H1 (cell line): Measurements from ENCODE around the gene FBN1. TPM values are rescaled to one million over a fixed set of nuclear protein-coding genes. Genes with fewer than 3 reads are reported as not detected.
A peak's percentile ranks its signal among the peaks of the same experiment; 100 is the strongest.

Experiments
- CTCF ChIA-PET: fragments of 300-600 bp; sonication (Branson Sonifier 250); formaldehyde crosslinking; loops from one replicate; lab custom pipeline; 2021; ENCODE audit not compliant: partially characterized antibody; lab: Charles Lee
- POLR2A ChIA-PET: fragments of 300-600 bp; sonication (Branson Sonifier 250); formaldehyde crosslinking; loops from one replicate; lab custom pipeline; 2021; ENCODE audit warnings: inconsistent platforms; ENCODE audit not compliant: partially characterized antibody; lab: Charles Lee
- DNase-seq, 2 experiments: peaks; one replicate each; pipeline versions ENCODE4 v3.0.0 to v3.0.0-alpha.2; 2010 to 2022; ENCODE audit warnings: low spot score in 2 of 2, low read depth in 1 of 2, mixed read lengths in 1 of 2
- FAIRE-seq: peaks from 2 replicates; lab custom pipeline; 2011; peaks lifted over from hg19 to GRCh38; lab: Jason Lieb, UNC
- H2AFZ ChIP-seq: 2 replicates; pipeline ENCODE4 v1.8.1; 2012; ENCODE audit warnings: low read length, inconsistent platforms
- H2AK5ac ChIP-seq: 2 replicates; pipeline ENCODE4 v1.6.1; 2013; ENCODE audit warnings: low read depth, low read length
- H2BK120ac ChIP-seq: replicated peaks from 2 replicates; pipeline ENCODE3; 2013; ENCODE audit warnings: low read depth, low read length, inconsistent platforms
- H2BK12ac ChIP-seq: 2 replicates; pipeline ENCODE4 v1.6.1; 2013; ENCODE audit warnings: low read depth, low read length
- H2BK15ac ChIP-seq: 2 replicates; pipeline ENCODE4 v1.6.1; 2013; ENCODE audit warnings: low read length
- H2BK20ac ChIP-seq: 2 replicates; pipeline ENCODE4 v1.6.1; 2013; ENCODE audit warnings: low read length
- H2BK5ac ChIP-seq: 2 replicates; pipeline ENCODE4 v1.6.1; 2013; ENCODE audit warnings: low read depth, low read length
- H3K14ac ChIP-seq: 2 replicates; pipeline ENCODE4 v1.6.1; 2013; ENCODE audit warnings: inconsistent platforms; ENCODE audit not compliant: insufficient read length
- H3K18ac ChIP-seq: 2 replicates; pipeline ENCODE4 v1.6.1; 2013; ENCODE audit warnings: low read length; ENCODE audit errors: extremely low read depth
- H3K23ac ChIP-seq: 2 replicates; pipeline ENCODE4 v1.6.1; 2013; ENCODE audit warnings: inconsistent platforms; ENCODE audit not compliant: insufficient read length
- H3K23me2 ChIP-seq: 2 replicates; pipeline ENCODE4 v1.6.1; 2013; ENCODE audit warnings: low read depth, low read length
- H3K27ac ChIP-seq: 2 replicates; pipeline ENCODE4 v1.6.1; 2011; ENCODE audit warnings: low read depth, low read length, inconsistent platforms
- H3K27me3 ChIP-seq, 4 experiments: replicated peaks in 1 of 4; 1 replicate in 1 of 4; 2 replicates in 3 of 4; pipeline versions ENCODE4 v1.6.1 to v1.8.1; 2011 to 2013; ENCODE audit warnings: low read length in 3 of 4, mild to moderate bottlenecking in 3 of 4, inconsistent platforms in 2 of 4, mixed read lengths in 2 of 4, moderate library complexity in 1 of 4; ENCODE audit not compliant: control insufficient read depth in 3 of 4, insufficient read depth in 3 of 4; ENCODE audit errors: extremely low read depth in 1 of 4
- H3K36me3 ChIP-seq, 4 experiments: 2 replicates each; pipeline versions ENCODE4 v1.6.1 to v1.8.1; 2011 to 2013; ENCODE audit warnings: mild to moderate bottlenecking in 4 of 4, low read length in 3 of 4, moderate library complexity in 2 of 4, control low read depth in 1 of 4, inconsistent platforms in 1 of 4; ENCODE audit not compliant: insufficient read depth in 4 of 4, control insufficient read depth in 2 of 4
- H3K4ac ChIP-seq: replicated peaks from 2 replicates; pipeline ENCODE3; 2013; ENCODE audit warnings: low read length, low read depth, mixed read lengths, inconsistent platforms; ENCODE audit not compliant: insufficient read length
- H3K4me1 ChIP-seq, 4 experiments: replicated peaks in 1 of 4; 1 replicate in 1 of 4; 2 replicates in 3 of 4; pipeline versions ENCODE4 v1.6.1 to v1.8.1; 2011 to 2013; ENCODE audit warnings: low read length in 3 of 4, inconsistent platforms in 2 of 4, mixed read lengths in 1 of 4; ENCODE audit not compliant: insufficient read depth in 4 of 4, control insufficient read depth in 3 of 4
- H3K4me2 ChIP-seq, 2 experiments: 2 replicates each; pipeline versions ENCODE4 v1.6.1 to v1.8.1; 2011 to 2013; ENCODE audit warnings: low read depth in 2 of 2, low read length in 2 of 2, control low read depth in 1 of 2, inconsistent platforms in 1 of 2, mild to moderate bottlenecking in 1 of 2; ENCODE audit not compliant: insufficient read depth in 1 of 2
- H3K4me3 ChIP-seq, 4 experiments: fragments of 200-600, 300-600 bp in 1 of 4; sonication (generic), shearing (Covaris generic), sonication (Bioruptor Twin) in 1 of 4; 2 replicates each; pipeline versions ENCODE4 v1.5.1 to v1.8.1; 2011 to 2016; ENCODE audit warnings: low read length in 4 of 4, low read depth in 3 of 4, control low read depth in 2 of 4, inconsistent platforms in 2 of 4, mild to moderate bottlenecking in 2 of 4, mixed read lengths in 1 of 4, moderate library complexity in 1 of 4; ENCODE audit not compliant: insufficient read depth in 2 of 4; ENCODE audit errors: extremely low read depth in 1 of 4
- H3K56ac ChIP-seq: replicated peaks from 2 replicates; pipeline ENCODE3; 2013; ENCODE audit warnings: low read depth, mild to moderate bottlenecking, mixed read lengths, low read length, inconsistent platforms; ENCODE audit not compliant: insufficient read length
- H3K79me1 ChIP-seq: 2 replicates; pipeline ENCODE4 v1.6.1; 2013; ENCODE audit warnings: low read depth, low read length, control low read depth
- H3K79me2 ChIP-seq, 2 experiments: 2 replicates each; pipeline versions ENCODE4 v1.6.1 to v1.8.1; 2012 to 2013; ENCODE audit warnings: low read length in 2 of 2, mild to moderate bottlenecking in 2 of 2, inconsistent platforms in 1 of 2; ENCODE audit not compliant: insufficient read depth in 2 of 2, control insufficient read depth in 1 of 2
- H3K9ac ChIP-seq, 4 experiments: replicated peaks in 1 of 4; 1 replicate in 1 of 4; 2 replicates in 3 of 4; pipeline versions ENCODE4 v1.6.1 to v1.8.1; 2011 to 2013; ENCODE audit warnings: low read depth in 3 of 4, low read length in 3 of 4, control low read depth in 2 of 4, mild to moderate bottlenecking in 2 of 4, moderate library complexity in 2 of 4, inconsistent platforms in 1 of 4; ENCODE audit errors: extremely low read depth in 1 of 4
- H3K9me3 ChIP-seq, 2 experiments: 2 replicates each; pipeline versions ENCODE4 v1.6.1 to v1.8.1; 2012 to 2013; ENCODE audit warnings: mild to moderate bottlenecking in 2 of 2, moderate library complexity in 2 of 2, control low read depth in 1 of 2, inconsistent platforms in 1 of 2, low read depth in 1 of 2, low read length in 1 of 2, mixed read lengths in 1 of 2; ENCODE audit not compliant: insufficient read depth in 2 of 2
- H4K20me1 ChIP-seq, 2 experiments: replicated peaks in 1 of 2; 2 replicates each; pipeline versions ENCODE3 to v1.8.1; 2011 to 2013; ENCODE audit warnings: inconsistent platforms in 2 of 2, low read length in 2 of 2, mild to moderate bottlenecking in 1 of 2; ENCODE audit not compliant: insufficient read depth in 2 of 2, control insufficient read depth in 1 of 2
- H4K5ac ChIP-seq: 2 replicates; pipeline ENCODE4 v1.6.1; 2013; ENCODE audit warnings: low read length, low read depth, mixed read lengths, inconsistent platforms; ENCODE audit not compliant: insufficient read length
- H4K8ac ChIP-seq: 2 replicates; pipeline ENCODE4 v1.8.0; 2013; ENCODE audit warnings: mild to moderate bottlenecking, moderate library complexity, low read length, inconsistent platforms; ENCODE audit not compliant: insufficient read depth; ENCODE audit errors: extremely low read depth
- H4K91ac ChIP-seq: replicated peaks from 2 replicates; pipeline ENCODE3; 2013; ENCODE audit warnings: low read length, mixed read lengths, inconsistent platforms; ENCODE audit not compliant: insufficient read length
- E2F6 ChIP-seq: IDR thresholded peaks from 2 replicates; pipeline ENCODE4 v1.6.1; 2012; ENCODE audit warnings: inconsistent platforms
- MAX ChIP-seq: IDR thresholded peaks from 2 replicates; pipeline ENCODE4 v1.6.1; 2012; ENCODE audit warnings: inconsistent platforms
- NRF1 ChIP-seq: IDR thresholded peaks from 2 replicates; pipeline ENCODE4 v1.6.1; 2011; ENCODE audit warnings: mild to moderate bottlenecking, low read depth, low read length, improper control_type of control experiment
- PHF8 ChIP-seq: fragments of 200-600 bp; sonication (generic); conservative IDR thresholded peaks from 2 replicates; pipeline ENCODE4 v1.7.1; 2012; ENCODE audit warnings: low read depth, mild to moderate bottlenecking, inconsistent platforms, low read length, moderate library complexity
- SP1 ChIP-seq: IDR thresholded peaks from 2 replicates; pipeline ENCODE4 v1.6.1; 2011; ENCODE audit warnings: low read depth, low read length
- WGBS, 2 experiments: shearing (Covaris generic) in 1 of 2; methylation state at CpG; one replicate each; pipeline versions ENCODE4 v1.1.6 to v1.1.7; 2013 to 2015; ENCODE audit warnings: low lambda C conversion rate in 2 of 2, mixed read lengths in 2 of 2, inconsistent platforms in 1 of 2, low coverage in 1 of 2, missing lambda C conversion rate in 1 of 2; ENCODE audit not compliant: insufficient replicate concordance in 2 of 2, insufficient coverage in 1 of 2, insufficient read length in 1 of 2; ENCODE audit errors: extremely low coverage in 1 of 2, missing lambda C conversion rate in 1 of 2; 5-methylcytosine and 5-hydroxymethylcytosine counted together
- polyA plus RNA-seq, 7 experiments: library from polyadenylated mRNA; depleted of rRNA in 3 of 7; stranded (reverse) in 5 of 7; unstranded in 2 of 7; fragments of >200 nt in 5 of 7; fragments of 200-250 nt in 2 of 7; gene quantifications; 1 replicate in 5 of 7; 2 replicates in 1 of 7; 4 replicates in 1 of 7; pipeline versions ENCODE4 v1.2.1 to v1.2.3, GENCODE V29; 2011 to 2013; ENCODE audit warnings: missing spikeins in 2 of 7, mixed read lengths in 2 of 7
- total RNA-seq: library from RNA; stranded (reverse); fragmentation: NEBNext Ultra II Directional; extraction: Animal tissue kit (Norgen Biotek cat#: 25700); gene quantifications from 2 replicates; pipeline ENCODE4 v1.2.1, GENCODE V29; 2021

FBN1 gene
- total and polyA plus RNA-seq, 2 of the 8 experiments (the other 6 are each of a cell fraction or from before 2014, with no cell fraction given) = 3.0 to 4.0 TPM

GRCh38 chr15:48631176-48631770, 14.2 kb downstream of the FBN1 start:
- Histone ChIP-seq H2BK12ac (peak overlapping the region; percentile 52; the same call in 1 of the 2 replicates), H3K9me3 (no peaks in the 10 kb centered on the region), H2AK5ac (no peak overlapping the region), H2BK5ac (no peak overlapping the region), H4K20me1 (no peaks in the 10 kb centered on the region), H3K79me1 (no peaks in the 10 kb centered on the region), H3K4me3 (no peak overlapping the region), H3K27me3 (no peaks in the 10 kb centered on the region), H2BK120ac (no peak overlapping the region), H4K91ac (no peak overlapping the region), H4K5ac (no peak overlapping the region), H3K4me1 (peaks cover 0 to 6% (median 2%) of the 10 kb centered on the region in 4 experiments; a peak in 3 of 7 replicates), H3K9ac (no peak overlapping the region), H3K79me2 (no peaks in the 10 kb centered on the region), H2BK20ac (no peak overlapping the region), H3K36me3 (no peaks in the 10 kb centered on the region), H3K4ac (no peak overlapping the region), H3K23me2 (no peaks in the 10 kb centered on the region; the same call in 1 of the 2 replicates), H4K8ac (no peak overlapping the region), H3K23ac (no peak overlapping the region), H3K14ac (no peak overlapping the region), H3K27ac (no peak overlapping the region), H2BK15ac (0 out of 2 replicates have a peak overlapping the region, but pooled peaks have one; percentile 1), H2AFZ (peak overlapping the region; percentile 61; the same call in 1 of the 2 replicates), H3K56ac (no peak overlapping the region), H3K18ac (no peak overlapping the region), H3K4me2 (no peak overlapping the region)
- 70% methylated on average over 8 of the region's 8 CpGs; no CpG with 5 or more reads in 1 of the 2 experiments for WGBS, 2 experiments
- no peak for FAIRE-seq
- DNase-seq = no peak
- ChIA-PET CTCF (interaction anchor here (1.1 kb wide), 1 partner anchor 16 kb away, joined by 5 read pairs; no protein-coding TSS in a partner anchor), POLR2A (no interaction called here)
- TF ChIP-seq NRF1 (no peak), PHF8 (no peak), SP1 (no peak), MAX (peak; percentile 73), E2F6 (peak; percentile 55; the same call in 1 of the 2 replicates)
